IMR-90 (cell line): ENCODE measurements around the gene UBE2O. TPM values are rescaled to one million over a fixed set of nuclear protein-coding genes. Genes with fewer than 3 reads are reported as not detected.

Experiments used
- ATAC-seq: fragments of 200-7000 bp; cut with Tn5 transposase; 2 replicates; pipeline ENCODE4 v1.9.1; 2020; ENCODE audit warnings: low read depth, mild to moderate bottlenecking, moderate library complexity
- BruUV-seq: library from RNA; stranded (reverse); fragments of 400-500 nt; replicated peaks from 2 replicates; lab custom pipeline; 2021; lab: Mats Ljungman, UMichigan
- CTCF ChIA-PET: fragments of 300-600 bp; formaldehyde crosslinking; extraction: SDS; loops from one replicate; lab custom pipeline; 2021; ENCODE audit warnings: antibody characterized with exemption; lab: Yijun Ruan, JAX
- POLR2A ChIA-PET: fragments of 300-600 bp; sonication (Branson Sonifier 250); formaldehyde crosslinking; loops from one replicate; lab custom pipeline; 2022; ENCODE audit warnings: antibody characterized with exemption; ENCODE audit not compliant: unreplicated experiment; lab: Charles Lee
- DNase-seq: peaks from one replicate; pipeline ENCODE4 v3.0.0; 2013
- H2AFZ ChIP-seq: replicated peaks from 2 replicates; pipeline ENCODE3; 2013; ENCODE audit warnings: low read length, mild to moderate bottlenecking; ENCODE audit not compliant: poor library complexity
- H2AK5ac ChIP-seq: 2 replicates; pipeline ENCODE4 v1.6.1; 2013; ENCODE audit warnings: low read depth, low read length, inconsistent platforms
- H2AK9ac ChIP-seq: replicated peaks from 2 replicates; pipeline ENCODE3; 2013; ENCODE audit warnings: mild to moderate bottlenecking, low read depth, low read length, moderate library complexity; ENCODE audit not compliant: poor library complexity
- H2BK120ac ChIP-seq: 2 replicates; pipeline ENCODE4 v1.6.1; 2013; ENCODE audit warnings: low read depth, low read length, inconsistent platforms
- H2BK15ac ChIP-seq: 3 replicates; pipeline ENCODE4 v1.6.1; 2013; ENCODE audit warnings: low read depth, low read length, inconsistent platforms
- H2BK20ac ChIP-seq: 2 replicates; pipeline ENCODE4 v1.6.1; 2013; ENCODE audit warnings: low read depth, mild to moderate bottlenecking, inconsistent platforms, low read length, moderate library complexity
- H2BK5ac ChIP-seq: 2 replicates; pipeline ENCODE4 v1.6.1; 2013; ENCODE audit warnings: mild to moderate bottlenecking, low read depth, low read length, inconsistent platforms; ENCODE audit not compliant: poor library complexity, severe bottlenecking
- H3K14ac ChIP-seq: replicated peaks from 2 replicates; pipeline ENCODE4 v1.6.1; 2013; ENCODE audit warnings: low read depth, low read length, inconsistent platforms
- H3K18ac ChIP-seq: 2 replicates; pipeline ENCODE4 v1.6.1; 2013; ENCODE audit warnings: low read depth, low read length, control low read depth
- H3K23ac ChIP-seq: 2 replicates; pipeline ENCODE4 v1.6.1; 2013; ENCODE audit warnings: low read depth, low read length, inconsistent platforms
- H3K27ac ChIP-seq: 2 replicates; pipeline ENCODE4 v1.5.1; 2013; ENCODE audit warnings: mild to moderate bottlenecking, control low read depth, low read length; ENCODE audit not compliant: insufficient read depth
- H3K27me3 ChIP-seq: 2 replicates; pipeline ENCODE4 v1.6.1; 2013; ENCODE audit warnings: low read length; ENCODE audit not compliant: control insufficient read depth, insufficient read depth
- H3K36me3 ChIP-seq: 2 replicates; pipeline ENCODE4 v1.6.1; 2013; ENCODE audit warnings: low read length, mixed read lengths; ENCODE audit not compliant: control insufficient read depth, insufficient read depth
- H3K4ac ChIP-seq: 2 replicates; pipeline ENCODE4 v1.6.1; 2013; ENCODE audit warnings: low read depth, low read length, inconsistent platforms
- H3K4me1 ChIP-seq: 2 replicates; pipeline ENCODE4 v1.6.1; 2013; ENCODE audit warnings: low read length, mixed read lengths; ENCODE audit not compliant: control insufficient read depth, insufficient read depth
- H3K4me2 ChIP-seq: 2 replicates; pipeline ENCODE4 v1.6.1; 2013; ENCODE audit warnings: low read depth, mild to moderate bottlenecking, control low read depth, low read length, moderate library complexity
- H3K4me3 ChIP-seq: 2 replicates; pipeline ENCODE4 v1.5.1; 2013; ENCODE audit warnings: low read depth, mild to moderate bottlenecking, control low read depth, low read length, moderate library complexity; ENCODE audit not compliant: insufficient read depth
- H3K56ac ChIP-seq: 2 replicates; pipeline ENCODE4 v1.6.1; 2013; ENCODE audit warnings: low read length, inconsistent platforms; ENCODE audit not compliant: insufficient read depth; ENCODE audit errors: extremely low read depth
- H3K79me1 ChIP-seq, 2 experiments: 2 replicates each; pipeline ENCODE4 v1.6.1; 2013; ENCODE audit warnings: low read length in 2 of 2, inconsistent platforms in 1 of 2, low read depth in 1 of 2
- H3K9ac ChIP-seq: 2 replicates; pipeline ENCODE4 v1.6.1; 2013; ENCODE audit warnings: low read depth, low read length, control low read depth
- H3K9me1 ChIP-seq: 2 replicates; pipeline ENCODE4 v1.6.1; 2013; ENCODE audit warnings: low read length, inconsistent platforms; ENCODE audit not compliant: insufficient read depth
- H3K9me3 ChIP-seq: 2 replicates; pipeline ENCODE4 v1.6.1; 2013; ENCODE audit warnings: low read length; ENCODE audit not compliant: control insufficient read depth, insufficient read depth
- H4K20me1 ChIP-seq: 2 replicates; pipeline ENCODE4 v1.6.1; 2013; ENCODE audit warnings: low read length, inconsistent platforms; ENCODE audit not compliant: insufficient read depth
- H4K5ac ChIP-seq: 2 replicates; pipeline ENCODE4 v1.6.1; 2013; ENCODE audit warnings: mild to moderate bottlenecking, low read depth, low read length, control low read depth
- H4K8ac ChIP-seq, 2 experiments: 2 replicates each; pipeline ENCODE4 v1.6.1; 2013; ENCODE audit warnings: low read depth in 2 of 2, low read length in 2 of 2, control low read depth in 1 of 2, inconsistent platforms in 1 of 2
- H4K91ac ChIP-seq: 2 replicates; pipeline ENCODE4 v1.6.1; 2013; ENCODE audit warnings: low read depth, low read length, inconsistent platforms; ENCODE audit not compliant: insufficient read depth
- BHLHE40 ChIP-seq: fragments of 150-350 bp; IDR thresholded peaks from 2 replicates; pipeline ENCODE4 v1.6.1; 2016; ENCODE audit warnings: mild to moderate bottlenecking, low read depth, low read length
- CEBPB ChIP-seq: IDR thresholded peaks from 2 replicates; pipeline ENCODE4 v1.6.1; 2012; ENCODE audit warnings: low read depth, low read length, improper control_type of control experiment
- CHD1 ChIP-seq: IDR thresholded peaks from 2 replicates; pipeline ENCODE4 v1.6.1; 2012; ENCODE audit warnings: low read depth, low read length, improper control_type of control experiment
- FOS ChIP-seq: fragments of 150-350 bp; IDR thresholded peaks from 2 replicates; pipeline ENCODE4 v1.6.1; 2016; ENCODE audit warnings: low read depth, low read length
- MAFK ChIP-seq: IDR thresholded peaks from 2 replicates; pipeline ENCODE4 v1.6.1; 2012; ENCODE audit warnings: low read depth, low read length, improper control_type of control experiment
- MAZ ChIP-seq: IDR thresholded peaks from 2 replicates; pipeline ENCODE4 v1.6.1; 2012; ENCODE audit warnings: low read depth, mild to moderate bottlenecking, low read length, improper control_type of control experiment, moderate library complexity, borderline replicate concordance
- MXI1 ChIP-seq: IDR thresholded peaks from 2 replicates; pipeline ENCODE4 v1.6.1; 2012; ENCODE audit warnings: low read depth, mild to moderate bottlenecking, low read length, moderate library complexity, borderline replicate concordance
- POLR2A ChIP-seq: IDR thresholded peaks from 2 replicates; pipeline ENCODE4 v1.6.1; 2012; ENCODE audit warnings: mild to moderate bottlenecking, low read depth, low read length
- RAD21 ChIP-seq: IDR thresholded peaks from 2 replicates; pipeline ENCODE4 v1.6.1; 2012; ENCODE audit warnings: low read length, improper control_type of control experiment
- RCOR1 ChIP-seq: IDR thresholded peaks from 2 replicates; pipeline ENCODE4 v1.6.1; 2012; ENCODE audit warnings: mild to moderate bottlenecking, low read length, improper control_type of control experiment; ENCODE audit not compliant: insufficient replicate concordance
- RFX5 ChIP-seq: IDR thresholded peaks from 2 replicates; pipeline ENCODE4 v1.8.0; 2012; ENCODE audit warnings: low read depth, mild to moderate bottlenecking, low read length, moderate library complexity
- SMC3 ChIP-seq: fragments of 150-350 bp; IDR thresholded peaks from 2 replicates; pipeline ENCODE4 v1.6.1; 2016; ENCODE audit warnings: low read depth, mild to moderate bottlenecking, antibody characterized with exemption, low read length, moderate library complexity
- WGBS, 2 experiments: methylation state at CpG; one replicate each; pipeline versions ENCODE4 v1.1.5 to v1.1.7; 2013; ENCODE audit warnings: missing lambda C conversion rate in 2 of 2; ENCODE audit not compliant: insufficient read length in 1 of 2; ENCODE audit errors: extremely low coverage in 2 of 2; 5-methylcytosine and 5-hydroxymethylcytosine counted together
- dilution Hi-C: fragments of 300-500 bp; cut with HindIII; formaldehyde crosslinking; loops from one replicate; pipeline ENCODE4 v1.14.3; 2018; ENCODE audit warnings: low sequenced_read_pairs; ENCODE audit not compliant: unreplicated experiment
- in situ Hi-C: fragments of 300-500 bp; cut with MboI; formaldehyde crosslinking; loops from 3 replicates; pipeline ENCODE4 v1.14.3; 2019; ENCODE audit warnings: low sequenced_read_pairs, inconsistent platforms, mixed read lengths
- intact Hi-C: fragments of 100-400 bp; cut with micrococcal nuclease; formaldehyde crosslinking; loops from 2 replicates; pipeline ENCODE4 v1.10.0; 2022
- polyA plus RNA-seq, 3 experiments: library from polyadenylated mRNA; depleted of rRNA; stranded (reverse); fragments of >200 nt; gene quantifications; 2 replicates each; pipeline ENCODE4 v1.2.3, GENCODE V29; 2012; ENCODE audit warnings: low replicate concordance in 1 of 3
- total RNA-seq: library from RNA; depleted of rRNA; stranded (reverse); fragments of >200 nt; gene quantifications from 2 replicates; pipeline ENCODE4 v1.2.3, GENCODE V29; 2012
- TF ChIP-seq, protein P1 (sequence below): fragments of 150-350 bp; IDR thresholded peaks from 2 replicates; pipeline ENCODE4 v1.6.1; 2016; ENCODE audit warnings: low read depth, mild to moderate bottlenecking, low read length, moderate library complexity, borderline replicate concordance
- TF ChIP-seq, protein P2 (sequence below): fragments of 150-350 bp; IDR thresholded peaks from 2 replicates; pipeline ENCODE4 v1.6.1; 2017; ENCODE audit warnings: mild to moderate bottlenecking, antibody characterized with exemption, low read length, low read depth

Gene UBE2O
- total and polyA plus RNA-seq, 2 of the 4 experiments (the other 2 are of a cell fraction) = 17.6 TPM

DNA sequence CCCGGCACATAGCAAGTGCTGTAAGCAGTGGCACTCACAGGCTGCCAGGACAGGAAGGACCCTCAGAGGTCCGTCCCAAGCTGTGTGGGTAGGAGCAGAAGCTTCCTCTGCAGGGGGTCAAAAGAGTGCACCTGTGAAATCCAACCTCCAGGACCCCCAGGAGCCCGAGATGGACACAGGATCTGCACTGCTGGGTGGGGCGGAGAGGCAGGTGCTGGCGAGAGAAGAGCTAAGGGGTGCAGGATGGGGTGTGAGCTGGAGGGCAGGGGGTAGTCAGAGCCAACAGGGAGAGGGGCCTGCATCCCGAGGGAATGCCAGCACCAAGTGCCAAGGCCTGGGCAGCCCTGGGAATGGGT lies 13.8 kb upstream of the UBE2O start:
- no peak overlapping the region for H2AFZ ChIP-seq
- H3K27ac ChIP-seq = no peak overlapping the region
- no peak overlapping the region for H2BK15ac ChIP-seq
- H4K8ac ChIP-seq = no peak overlapping the region
- H3K23ac ChIP-seq = no peak overlapping the region
- no peaks in the 10 kb centered on the region for H3K9me1 ChIP-seq
- WGBS, 2 experiments = 69% methylated on average over 2 of the region's 6 CpGs; no CpG with 5 or more reads in 1 of the 2 experiments
- H3K4me1 ChIP-seq = peaks cover 6% of the 10 kb centered on the region; the same call in 1 of the 2 replicates
- no peak for DNase-seq
- no peak overlapping the region for H3K4me3 ChIP-seq
- H2AK5ac ChIP-seq = no peak overlapping the region
- H2BK120ac ChIP-seq = no peak overlapping the region
- H3K4me2 ChIP-seq = no peak overlapping the region
- intact Hi-C loops = loop anchor here (1.0 kb wide), 2 partner anchors 40 to 81 kb away; no protein-coding TSS in a partner anchor
- dilution Hi-C loops = no loop called here
- no TSS peak for BruUV-seq
- no peak overlapping the region for H3K18ac ChIP-seq
- TF ChIP-seq MAZ (no peak), FOS (no peak), SMC3 (no peak), CHD1 (no peak), MAFK (no peak), CEBPB (no peak), RAD21 (no peak), BHLHE40 (no peak), MXI1 (no peak), RFX5 (no peak), RCOR1 (no peak), POLR2A (no peak)
- TF ChIP-seq, protein P1, sequence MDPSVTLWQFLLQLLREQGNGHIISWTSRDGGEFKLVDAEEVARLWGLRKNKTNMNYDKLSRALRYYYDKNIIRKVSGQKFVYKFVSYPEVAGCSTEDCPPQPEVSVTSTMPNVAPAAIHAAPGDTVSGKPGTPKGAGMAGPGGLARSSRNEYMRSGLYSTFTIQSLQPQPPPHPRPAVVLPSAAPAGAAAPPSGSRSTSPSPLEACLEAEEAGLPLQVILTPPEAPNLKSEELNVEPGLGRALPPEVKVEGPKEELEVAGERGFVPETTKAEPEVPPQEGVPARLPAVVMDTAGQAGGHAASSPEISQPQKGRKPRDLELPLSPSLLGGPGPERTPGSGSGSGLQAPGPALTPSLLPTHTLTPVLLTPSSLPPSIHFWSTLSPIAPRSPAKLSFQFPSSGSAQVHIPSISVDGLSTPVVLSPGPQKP = no peak
- TF ChIP-seq, protein P2, sequence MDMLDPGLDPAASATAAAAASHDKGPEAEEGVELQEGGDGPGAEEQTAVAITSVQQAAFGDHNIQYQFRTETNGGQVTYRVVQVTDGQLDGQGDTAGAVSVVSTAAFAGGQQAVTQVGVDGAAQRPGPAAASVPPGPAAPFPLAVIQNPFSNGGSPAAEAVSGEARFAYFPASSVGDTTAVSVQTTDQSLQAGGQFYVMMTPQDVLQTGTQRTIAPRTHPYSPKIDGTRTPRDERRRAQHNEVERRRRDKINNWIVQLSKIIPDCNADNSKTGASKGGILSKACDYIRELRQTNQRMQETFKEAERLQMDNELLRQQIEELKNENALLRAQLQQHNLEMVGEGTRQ = no peak
- H2BK20ac ChIP-seq = no peak overlapping the region
- H4K91ac ChIP-seq = no peak overlapping the region
- no peak overlapping the region for H3K14ac ChIP-seq
- no peak overlapping the region for H3K9ac ChIP-seq
- H3K36me3 ChIP-seq = no peaks in the 10 kb centered on the region
- no peak overlapping the region for H3K56ac ChIP-seq
- no peaks in the 10 kb centered on the region for H3K9me3 ChIP-seq
- CTCF ChIA-PET = interaction anchor here (0.9 to 1.0 kb wide), 3 partner anchors 13 to 41 kb away, joined by 3 to 7 read pairs (median 3); no protein-coding TSS in a partner anchor
- no peak overlapping the region for H3K4ac ChIP-seq
- no peak for ATAC-seq
- H3K79me1 ChIP-seq = no peaks in the 10 kb centered on the region
- H4K20me1 ChIP-seq = no peaks in the 10 kb centered on the region
- POLR2A ChIA-PET = no interaction called here
- 0 out of 2 replicates have a peak, but pooled peaks cover 5% of the 10 kb centered on the region for H3K27me3 ChIP-seq
- H2BK5ac ChIP-seq = no peak overlapping the region
- H4K5ac ChIP-seq = no peak overlapping the region
- in situ Hi-C loops = loop anchor here (5.0 kb wide), 1 partner anchor 41 kb away; no protein-coding TSS in a partner anchor
- H2AK9ac ChIP-seq = no peak overlapping the region
